ENCODE results near the gene PA2G4.

The PA2G4 gene

DNA sequence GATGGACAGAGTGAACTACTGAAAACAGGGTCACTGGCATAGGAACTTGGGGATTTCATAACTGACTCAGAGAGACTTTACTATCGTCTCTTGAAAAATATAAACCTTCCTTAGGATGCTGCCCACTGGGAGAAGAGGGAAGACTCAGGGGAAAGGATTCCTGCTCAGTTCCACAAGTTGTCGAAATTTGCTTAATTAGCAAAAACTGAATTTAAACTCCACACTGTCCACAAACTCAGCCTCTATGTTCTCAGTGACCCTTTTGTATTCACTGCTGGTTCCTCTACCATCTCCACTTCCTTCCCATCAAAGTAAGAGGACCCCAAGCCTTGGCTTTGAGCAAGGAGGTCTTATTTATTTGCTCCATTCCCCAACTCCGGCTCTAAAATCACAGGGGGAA lies 40.9 kb downstream of the PA2G4 start:
- intact Hi-C loops (cut with DNase I; ENCODE audit: low total_unique reads) = no loop called here
- Histone ChIP-seq H3K9me3 (no peaks in the 10 kb centered on the region), H3K27ac (no peak overlapping the region), H3K4me3 (no peak overlapping the region), H3K27me3 (no peaks in the 10 kb centered on the region), H3K36me3 (peaks cover 45 to 51% (median 51%) of the 10 kb centered on the region in 3 donors), H3K4me1 (peaks cover 0 to 13% (median 8%) of the 10 kb centered on the region in 4 donors)
- DNase-seq = no peak
- no peak for TF ChIP-seq CTCF (IDR thresholded peaks at IDR 0.05)

- Histone ChIP-seq H3K27ac (no peak overlapping the region), H3K36me3 (peaks cover 33 to 36% (median 36%) of the 10 kb centered on the region in 3 donors), H3K9me3 (no peaks in the 10 kb centered on the region), H3K27me3 (no peaks in the 10 kb centered on the region), H3K4me1 (peaks cover 0 to 19% (median 12%) of the 10 kb centered on the region in 4 donors), H3K4me3 (no peak overlapping the region)
- no peak for TF ChIP-seq CTCF (IDR thresholded peaks at IDR 0.05)
- intact Hi-C loops (cut with DNase I; ENCODE audit: low total_unique reads) = no loop called here
- DNase-seq = no peak
These were observed 42.4 kb downstream of the PA2G4 start for GRCh38 chr12:56146492-56147460.

- peaks cover 0 to 7% (median 0%) of the 10 kb centered on the region in 3 donors for H3K36me3 ChIP-seq
- no peak for DNase-seq
- H3K4me3 ChIP-seq = no peak overlapping the region
- H3K27me3 ChIP-seq = no peaks in the 10 kb centered on the region
- TF ChIP-seq CTCF (IDR thresholded peaks at IDR 0.05) = no peak
- intact Hi-C loops (cut with DNase I; ENCODE audit: low total_unique reads) = no loop called here
- H3K27ac ChIP-seq = no peak overlapping the region
- H3K4me1 ChIP-seq = peaks cover 0 to 30% (median 25%) of the 10 kb centered on the region in 4 donors
- no peaks in the 10 kb centered on the region for H3K9me3 ChIP-seq
These were observed 46.2 kb downstream of the PA2G4 start for GRCh38 chr12:56150563-56150962.

DNA sequence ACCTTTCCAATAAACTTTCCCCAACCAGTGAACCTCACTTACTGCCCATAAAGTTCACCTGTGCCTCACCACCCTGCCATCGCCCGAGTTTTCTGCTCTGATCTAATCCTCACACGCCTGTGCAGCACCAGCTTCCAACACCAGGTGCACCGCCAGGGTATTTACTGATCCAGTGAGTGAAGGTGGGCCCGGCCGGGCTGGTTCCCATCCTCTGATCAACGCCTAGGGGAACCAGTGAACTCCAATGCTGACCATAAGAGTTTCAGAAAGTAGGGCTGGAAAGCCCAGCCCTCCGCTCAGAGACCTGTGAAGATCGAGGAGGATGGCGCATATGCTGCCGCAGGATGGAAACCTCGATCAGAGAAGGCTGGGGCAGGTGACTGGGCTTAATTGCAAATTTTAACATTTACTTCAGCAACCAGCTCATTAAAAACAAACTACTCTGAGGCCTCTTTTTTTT lies 47.3 kb downstream of the PA2G4 start:
- Histone ChIP-seq H3K9me3 (no peaks in the 10 kb centered on the region), H3K4me3 (peak overlapping the region; percentile 58 to 59), H3K36me3 (peaks cover 0 to 7% (median 0%) of the 10 kb centered on the region in 3 donors), H3K27ac (peak overlapping the region; percentile 80 to 88), H3K27me3 (no peaks in the 10 kb centered on the region), H3K4me1 (peaks cover 0 to 28% (median 20%) of the 10 kb centered on the region in 4 donors)
- intact Hi-C loops (cut with DNase I; ENCODE audit: low total_unique reads) = no loop called here
- TF ChIP-seq CTCF (IDR thresholded peaks at IDR 0.05) = peak; percentile 10 to 35
- DNase-seq = no peak

DNA sequence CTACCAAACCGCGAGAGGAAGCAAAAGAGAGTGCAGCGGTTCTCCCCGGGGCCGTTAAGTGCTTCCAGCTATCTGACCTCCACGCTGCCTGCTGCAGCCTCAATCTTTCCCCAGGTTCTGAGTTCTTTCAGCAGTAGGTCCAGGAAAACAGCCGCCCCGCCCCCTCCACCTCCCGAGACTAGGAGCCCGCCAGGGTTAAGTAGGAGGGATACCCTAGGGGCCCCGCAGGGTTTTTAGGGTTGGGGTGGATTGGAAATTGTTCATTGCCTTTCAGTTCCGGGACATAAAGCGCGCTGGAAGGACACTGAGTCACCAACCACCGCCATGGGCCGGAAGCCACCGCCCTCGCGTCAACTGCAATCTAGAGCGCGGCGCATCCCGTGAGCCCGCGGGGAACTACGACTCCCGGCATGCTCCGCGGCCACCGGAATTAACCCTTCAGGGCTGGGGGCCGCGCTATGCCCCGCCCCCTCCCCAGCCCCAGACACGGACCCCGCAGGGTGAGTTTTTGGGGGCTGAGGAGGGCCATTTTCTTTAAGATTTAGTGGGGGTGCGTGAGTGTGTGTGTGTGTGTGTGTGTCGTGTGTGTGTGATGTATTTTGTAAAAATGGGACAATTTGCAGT lies 47.9 kb downstream of the PA2G4 start, which contains the start of gene MYL6B:
MYL6B (plus strand) TSS at position 456 of the 624 bp plus-strand sequence. CDS start 1,332 bp downstream, outside the sequence.
- intact Hi-C loops (cut with DNase I; ENCODE audit: low total_unique reads) = no loop called here

More for the DNA sequence above, 47.9 kb downstream of the PA2G4 start, which contains the start of gene MYL6B:
- H3K9me3 ChIP-seq = no peaks in the 10 kb centered on the region
- peaks cover 0 to 7% (median 0%) of the 10 kb centered on the region in 3 donors for H3K36me3 ChIP-seq
- peak within 1 kb of the TSS; percentile 58 to 59 for H3K4me3 ChIP-seq
- peak within 1 kb of the TSS; percentile 80 to 88 for H3K27ac ChIP-seq
- H3K4me1 ChIP-seq = peaks cover 0 to 23% (median 18%) of the 10 kb centered on the region in 4 donors
- no peaks in the 10 kb centered on the region for H3K27me3 ChIP-seq
- peak; percentile 94 to 96 for DNase-seq
- TF ChIP-seq CTCF (IDR thresholded peaks at IDR 0.05) = no peak

Data from tibial artery (tissue), 4 donors.